Measurements from ENCODE around the gene CLCC1. TPM values are rescaled to one million over a fixed set of nuclear protein-coding genes. Genes with fewer than 3 reads are reported as not detected.
"Not testable (repeated sequence)": the region's sequence is repeated elsewhere in the genome, so short reads cannot be mapped to it uniquely, and the experiment has no call there.

Gene CLCC1
- total RNA-seq, 2 experiments from 2014 or later = 18.7 to 19.3 TPM

- H3K27me3 Mint-ChIP-seq = peaks cover 7% of the 10 kb centered on the region
- ATAC-seq (ENCODE audit: low read depth) (no peak), DNase-seq (no peak)
- peaks cover 22% of the 10 kb centered on the region for H3K4me1 Mint-ChIP-seq
- no peak overlapping the region for H3K27ac Mint-ChIP-seq
- peaks cover 42% of the 10 kb centered on the region for H3K36me3 Mint-ChIP-seq
- POLR2A ChIA-PET = interaction anchor here (0.7 kb wide), 1 partner anchor 136 kb away, joined by 3 read pairs; no protein-coding TSS in a partner anchor
- H3K4me3 Mint-ChIP-seq = peak overlapping the region; percentile 13
- peaks cover 6% of the 10 kb centered on the region for H3K9me3 Mint-ChIP-seq
Measured at GRCh38 chr1:108955111-108955510, 8.2 kb downstream of the CLCC1 start.

GRCh38 chr1:108953452-108953851, 9.8 kb downstream of the CLCC1 start:
- Mint-ChIP-seq H3K27ac (no peak overlapping the region), H3K4me3 (no peak overlapping the region), H3K4me1 (peaks cover 24% of the 10 kb centered on the region), H3K36me3 (peaks cover 36% of the 10 kb centered on the region), H3K27me3 (peaks cover 7% of the 10 kb centered on the region), H3K9me3 (peaks cover 6% of the 10 kb centered on the region)
- no peak for ATAC-seq (ENCODE audit: low read depth)
- POLR2A ChIA-PET = interaction anchor here (1.3 kb wide), 1 partner anchor 9 kb away, joined by 4 read pairs; no protein-coding TSS in a partner anchor
- no peak for DNase-seq

- Mint-ChIP-seq H3K36me3 (peaks cover 39% of the 10 kb centered on the region), H3K27ac (no peak overlapping the region), H3K9me3 (peaks cover 6% of the 10 kb centered on the region), H3K4me1 (peaks cover 20% of the 10 kb centered on the region), H3K4me3 (no peak overlapping the region), H3K27me3 (no peaks in the 10 kb centered on the region)
- no peak for DNase-seq
- POLR2A ChIA-PET = no interaction called here
- ATAC-seq (ENCODE audit: low read depth) = no peak
Measured at GRCh38 chr1:108951242-108951641, 12.0 kb downstream of the CLCC1 start.

- H3K4me3 Mint-ChIP-seq = no peak overlapping the region
- peaks cover 12% of the 10 kb centered on the region for H3K4me1 Mint-ChIP-seq
- H3K9me3 Mint-ChIP-seq = no peaks in the 10 kb centered on the region
- DNase-seq (no peak), ATAC-seq (ENCODE audit: low read depth) (no peak)
- peaks cover 19% of the 10 kb centered on the region for H3K36me3 Mint-ChIP-seq
- POLR2A ChIA-PET = no interaction called here
- no peak overlapping the region for H3K27ac Mint-ChIP-seq
- no peaks in the 10 kb centered on the region for H3K27me3 Mint-ChIP-seq
Measured at GRCh38 chr1:108949044-108949443, 14.2 kb downstream of the CLCC1 start.

- Mint-ChIP-seq H3K27ac (no peak overlapping the region), H3K4me1 (peaks cover 11% of the 10 kb centered on the region), H3K36me3 (peaks cover 12% of the 10 kb centered on the region), H3K27me3 (no peaks in the 10 kb centered on the region), H3K4me3 (no peak overlapping the region), H3K9me3 (no peaks in the 10 kb centered on the region)
- DNase-seq = no peak
- no peak for ATAC-seq (ENCODE audit: low read depth)
- POLR2A ChIA-PET = no interaction called here
Measured at GRCh38 chr1:108947871-108948525, 15.3 kb downstream of the CLCC1 start.

- Mint-ChIP-seq H3K4me3 (no peak overlapping the region), H3K4me1 (no peaks in the 10 kb centered on the region), H3K36me3 (peaks cover 14% of the 10 kb centered on the region), H3K27me3 (no peaks in the 10 kb centered on the region), H3K27ac (no peak overlapping the region), H3K9me3 (no peaks in the 10 kb centered on the region)
- POLR2A ChIA-PET = no interaction called here
- no peak for ATAC-seq (ENCODE audit: low read depth)
- no peak for DNase-seq
Measured at GRCh38 chr1:108936170-108936569, 27.1 kb downstream of the CLCC1 start.

GRCh38 chr1:108933944-108934343, 29.3 kb downstream of the CLCC1 start:
- POLR2A ChIA-PET = no interaction called here
- Mint-ChIP-seq H3K27ac (no peak overlapping the region), H3K27me3 (no peaks in the 10 kb centered on the region), H3K4me1 (no peaks in the 10 kb centered on the region), H3K36me3 (peaks cover 25% of the 10 kb centered on the region), H3K9me3 (no peaks in the 10 kb centered on the region), H3K4me3 (no peak overlapping the region)
- ATAC-seq (ENCODE audit: low read depth) (no peak), DNase-seq (no peak)

GRCh38 chr1:108927565-108927964, 35.7 kb downstream of the CLCC1 start:
- H3K36me3 Mint-ChIP-seq = peaks cover 29% of the 10 kb centered on the region
- not testable (repeated sequence) for H3K27me3 Mint-ChIP-seq; H3K9me3 Mint-ChIP-seq; ATAC-seq (ENCODE audit: low read depth); H3K27ac Mint-ChIP-seq; DNase-seq; H3K4me3 Mint-ChIP-seq; H3K4me1 Mint-ChIP-seq
- POLR2A ChIA-PET = interaction anchor here (0.6 kb wide), 1 partner anchor 173 kb away, joined by 3 read pairs; no protein-coding TSS in a partner anchor

GRCh38 chr1:108925920-108926319, 37.4 kb downstream of the CLCC1 start:
- DNase-seq = no peak
- Mint-ChIP-seq H3K4me1 (peaks cover 2% of the 10 kb centered on the region), H3K27ac (no peak overlapping the region), H3K36me3 (peaks cover 29% of the 10 kb centered on the region), H3K4me3 (no peak overlapping the region), H3K9me3 (no peaks in the 10 kb centered on the region), H3K27me3 (no peaks in the 10 kb centered on the region)
- ATAC-seq (ENCODE audit: low read depth) = peak; percentile 84
- POLR2A ChIA-PET = interaction anchor here (0.7 to 1.0 kb wide), 2 partner anchors 114 to 420 kb away, joined by 3 read pairs; no protein-coding TSS in a partner anchor

GRCh38 chr1:108916788-108917187, 46.5 kb downstream of the CLCC1 start:
- DNase-seq (no peak), ATAC-seq (ENCODE audit: low read depth) (no peak)
- Mint-ChIP-seq H3K4me3 (no peak overlapping the region), H3K9me3 (no peaks in the 10 kb centered on the region), H3K4me1 (no peaks in the 10 kb centered on the region), H3K27ac (no peak overlapping the region), H3K36me3 (peaks cover 24% of the 10 kb centered on the region), H3K27me3 (no peaks in the 10 kb centered on the region)
- POLR2A ChIA-PET = no interaction called here

Other genes with a start within 250 kb of the CLCC1 start
- gene STXBP3, start 216.8 kb downstream of the CLCC1 start, total RNA-seq = 10 to 100 TPM; 58.1 to 58.3 TPM
- gene AKNAD1, start 106.4 kb downstream of the CLCC1 start, total RNA-seq = not detected
- gene GPSM2, start 86.5 kb downstream of the CLCC1 start, total RNA-seq = 10 to 100 TPM; 27.9 to 34.2 TPM
- 10 to 100 TPM; 12.4 to 14.7 TPM for gene WDR47, start 78.6 kb upstream of the CLCC1 start, total RNA-seq
- 10 to 100 TPM; 17.3 to 19.0 TPM for gene TAF13, start 112.5 kb upstream of the CLCC1 start, total RNA-seq
- gene TMEM167B, start 127.3 kb upstream of the CLCC1 start, total RNA-seq = 10 to 100 TPM; 30.9 to 32.5 TPM
- gene ELAPOR1, start 150.6 kb upstream of the CLCC1 start, total RNA-seq = 1 to 10 TPM; 5.3 to 6.1 TPM

Measured in activated naive CD8-positive, alpha-beta T cell treated with anti-CD3 and anti-CD28 coated beads, Interleukin-2, amount 10 ng/mL, durations not matched to agents 7 days and 5 days (primary cell).